HEK293 (cell line): ENCODE results near the gene PACRGL.
"Not testable (repeated sequence)": the region's sequence is repeated elsewhere in the genome, so short reads cannot be mapped to it uniquely, and the experiment has no call there.

Experiments
- CTCF ChIA-PET: fragments of 350-600 bp; formaldehyde crosslinking; extraction: SDS; loops from one replicate; lab custom pipeline; 2021; ENCODE audit warnings: antibody characterized with exemption; lab: Yijun Ruan, JAX
- POLR2A ChIA-PET: fragments of 300-600 bp; formaldehyde crosslinking; extraction: SDS; loops from one replicate; lab custom pipeline; 2020; ENCODE audit warnings: antibody characterized with exemption, inconsistent platforms; lab: Yijun Ruan, JAX
- H3K27ac ChIP-seq: fragments of 200-500 bp; sonication (Bioruptor generic); 2 replicates; pipeline ENCODE4 v1.5.1; 2014; ENCODE audit warnings: low read depth, low read length, control low read depth, inconsistent platforms; ENCODE audit errors: extremely low read depth
- H3K36me3 ChIP-seq, 2 experiments: fragments of 200-500 bp in 1 of 2; sonication (Bioruptor generic) in 1 of 2; 1 replicate in 1 of 2; 2 replicates in 1 of 2; pipeline ENCODE4 v1.5.1; 2014 to 2017; ENCODE audit warnings: inconsistent platforms in 2 of 2, low read length in 2 of 2; ENCODE audit not compliant: control insufficient read depth in 2 of 2, insufficient read depth in 1 of 2
- H3K4me1 ChIP-seq: fragments of 200-500 bp; sonication (Bioruptor generic); 2 replicates; pipeline ENCODE4 v1.5.1; 2014; ENCODE audit warnings: mild to moderate bottlenecking, low read length, inconsistent platforms; ENCODE audit not compliant: control insufficient read depth, insufficient read depth
- H3K4me3 ChIP-seq: 2 replicates; pipeline ENCODE4 v1.5.1; 2011; ENCODE audit warnings: low read depth, mild to moderate bottlenecking, control low read depth, low read length, moderate library complexity
- H3K9me3 ChIP-seq: fragments of 200-500 bp; sonication (Bioruptor generic); 2 replicates; pipeline ENCODE4 v1.5.1; 2014; ENCODE audit warnings: low read depth, low read length, inconsistent platforms; ENCODE audit not compliant: control insufficient read depth, insufficient read depth
- ZBTB17 ChIP-seq: fragments of 450-650 bp; formaldehyde crosslinking; IDR thresholded peaks from 2 replicates; pipeline ENCODE4 v1.5.1; 2016; ENCODE audit warnings: missing biosample characterization, missing genetic modification characterization
- ZFHX2 ChIP-seq: fragments of 450-650 bp; formaldehyde crosslinking; conservative IDR thresholded peaks from 2 replicates; pipeline ENCODE4 v1.5.1; 2016; ENCODE audit warnings: missing biosample characterization, missing genetic modification characterization
- ZFP3 ChIP-seq: fragments of 450-650 bp; formaldehyde crosslinking; IDR thresholded peaks from 2 replicates; pipeline ENCODE4 v1.5.1; 2016; ENCODE audit warnings: low read depth, missing biosample characterization, missing genetic modification characterization
- ZNF133 ChIP-seq: fragments of 450-650 bp; formaldehyde crosslinking; IDR thresholded peaks from 2 replicates; pipeline ENCODE4 v1.5.1; 2016; ENCODE audit warnings: missing biosample characterization, missing genetic modification characterization
- ZNF146 ChIP-seq: fragments of 450-650 bp; formaldehyde crosslinking; IDR thresholded peaks from 2 replicates; pipeline ENCODE4 v1.5.1; 2016; ENCODE audit warnings: missing biosample characterization, missing genetic modification characterization
- ZNF341 ChIP-seq: fragments of 450-650 bp; formaldehyde crosslinking; IDR thresholded peaks from 2 replicates; pipeline ENCODE4; 2016; ENCODE audit warnings: low read depth, missing biosample characterization, missing genetic modification characterization
- ZNF37A ChIP-seq: fragments of 450-650 bp; IDR thresholded peaks from 2 replicates; pipeline ENCODE4 v1.5.1; 2018; ENCODE audit warnings: missing biosample characterization, missing genetic modification characterization
- ZNF394 ChIP-seq: fragments of 450-650 bp; formaldehyde crosslinking; IDR thresholded peaks from 2 replicates; pipeline ENCODE4 v1.5.1; 2016; ENCODE audit warnings: missing biosample characterization, missing genetic modification characterization, mild to moderate bottlenecking, moderate library complexity, borderline replicate concordance
- ZNF426 ChIP-seq: fragments of 450-650 bp; formaldehyde crosslinking; IDR thresholded peaks from 2 replicates; pipeline ENCODE4 v1.5.1; 2017; ENCODE audit warnings: missing biosample characterization, missing genetic modification characterization, mild to moderate bottlenecking, inconsistent platforms, moderate library complexity
- ZNF529 ChIP-seq: fragments of 450-650 bp; formaldehyde crosslinking; IDR thresholded peaks from 2 replicates; pipeline ENCODE4 v1.5.1; 2017; ENCODE audit warnings: missing genetic modification characterization, missing biosample characterization; ENCODE audit not compliant: insufficient replicate concordance
- ZNF670 ChIP-seq: fragments of 450-650 bp; formaldehyde crosslinking; IDR thresholded peaks from 2 replicates; pipeline ENCODE4 v1.5.1; 2016; ENCODE audit warnings: missing biosample characterization, missing genetic modification characterization, low read depth
- ZNF777 ChIP-seq: fragments of 450-650 bp; formaldehyde crosslinking; IDR thresholded peaks from 2 replicates; pipeline ENCODE4 v1.5.1; 2017; ENCODE audit warnings: missing biosample characterization, missing genetic modification characterization, borderline replicate concordance
- ZNF785 ChIP-seq: fragments of 450-650 bp; formaldehyde crosslinking; IDR thresholded peaks from 2 replicates; pipeline ENCODE4 v1.5.1; 2016; ENCODE audit warnings: missing biosample characterization, missing genetic modification characterization
- ZNF830 ChIP-seq: fragments of 450-650 bp; IDR thresholded peaks from 2 replicates; pipeline ENCODE4 v1.5.0; 2018; ENCODE audit warnings: missing biosample characterization, missing genetic modification characterization, low read depth, mild to moderate bottlenecking, moderate library complexity
- ZXDB ChIP-seq: fragments of 450-650 bp; formaldehyde crosslinking; IDR thresholded peaks from 2 replicates; pipeline ENCODE4 v1.5.1; 2016; ENCODE audit warnings: missing biosample characterization, missing genetic modification characterization
- TF ChIP-seq, protein P1 (sequence below): fragments of 450-650 bp; formaldehyde crosslinking; IDR thresholded peaks from 2 replicates; pipeline ENCODE4 v1.5.1; 2016; ENCODE audit warnings: missing biosample characterization, missing genetic modification characterization, borderline replicate concordance
- TF ChIP-seq, protein P2 (sequence below): fragments of 450-650 bp; formaldehyde crosslinking; IDR thresholded peaks from 2 replicates; pipeline ENCODE4 v1.5.1; 2017; ENCODE audit warnings: missing biosample characterization, missing genetic modification characterization
- TF ChIP-seq, protein P3 (sequence below): fragments of 450-650 bp; formaldehyde crosslinking; IDR thresholded peaks from 2 replicates; pipeline ENCODE4 v1.5.1; 2016; ENCODE audit warnings: missing biosample characterization, missing genetic modification characterization
- TF ChIP-seq, protein P4 (sequence below): fragments of 450-650 bp; formaldehyde crosslinking; IDR thresholded peaks from 2 replicates; pipeline ENCODE4 v1.5.1; 2016; ENCODE audit warnings: missing biosample characterization, missing genetic modification characterization

PACRGL gene

DNA sequence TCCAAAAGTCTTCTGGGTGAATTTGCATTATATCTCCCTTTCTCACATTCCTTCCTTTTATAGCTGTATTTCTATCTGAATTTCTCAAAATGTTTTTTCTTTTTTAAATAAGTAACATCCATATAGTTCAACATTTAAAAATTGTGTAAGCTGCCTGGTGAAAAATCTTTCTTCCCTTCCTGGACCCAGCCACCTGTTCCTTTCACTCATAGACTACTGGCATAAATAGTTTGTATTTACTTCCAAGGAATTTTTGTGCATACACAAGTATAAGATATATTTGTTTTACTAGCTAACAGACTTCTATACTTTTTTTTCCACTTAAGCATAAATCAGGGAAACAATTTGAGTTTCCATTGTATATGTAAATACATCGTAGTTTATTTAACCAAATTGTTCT lies 35.7 kb downstream of the PACRGL start:
- H3K4me1 ChIP-seq = no peaks in the 10 kb centered on the region
- ChIA-PET POLR2A (no interaction called here), CTCF (interaction anchor here (0.6 kb wide), 2 partner anchors 878 to 1580 kb away, joined by 3 to 5 read pairs; no protein-coding TSS in a partner anchor)
- no peak overlapping the region for H3K27ac ChIP-seq
- TF ChIP-seq ZBTB17 (tag by site-specific recombination) (no peak), ZNF37A (tag by site-specific recombination) (no peak), ZXDB (tag by site-specific recombination) (no peak), ZNF777 (tag by site-specific recombination) (no peak), ZFHX2 (tag by site-specific recombination) (no peak), ZNF670 (no peak), ZNF133 (tag by site-specific recombination) (no peak), ZNF426 (tag by site-specific recombination) (no peak), ZNF529 (tag by site-specific recombination) (no peak), ZNF830 (tag by site-specific recombination) (no peak), ZNF394 (no peak), ZFP3 (tag by site-specific recombination) (no peak), ZNF785 (tag by site-specific recombination) (no peak), ZNF341 (no peak)
- TF ChIP-seq, protein P1, sequence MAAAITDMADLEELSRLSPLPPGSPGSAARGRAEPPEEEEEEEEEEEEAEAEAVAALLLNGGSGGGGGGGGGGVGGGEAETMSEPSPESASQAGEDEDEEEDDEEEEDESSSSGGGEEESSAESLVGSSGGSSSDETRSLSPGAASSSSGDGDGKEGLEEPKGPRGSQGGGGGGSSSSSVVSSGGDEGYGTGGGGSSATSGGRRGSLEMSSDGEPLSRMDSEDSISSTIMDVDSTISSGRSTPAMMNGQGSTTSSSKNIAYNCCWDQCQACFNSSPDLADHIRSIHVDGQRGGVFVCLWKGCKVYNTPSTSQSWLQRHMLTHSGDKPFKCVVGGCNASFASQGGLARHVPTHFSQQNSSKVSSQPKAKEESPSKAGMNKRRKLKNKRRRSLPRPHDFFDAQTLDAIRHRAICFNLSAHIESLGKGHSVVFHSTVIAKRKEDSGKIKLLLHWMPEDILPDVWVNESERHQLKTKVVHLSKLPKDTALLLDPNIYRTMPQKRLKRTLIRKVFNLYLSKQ (tag by site-specific recombination) = no peak
- TF ChIP-seq, protein P2, sequence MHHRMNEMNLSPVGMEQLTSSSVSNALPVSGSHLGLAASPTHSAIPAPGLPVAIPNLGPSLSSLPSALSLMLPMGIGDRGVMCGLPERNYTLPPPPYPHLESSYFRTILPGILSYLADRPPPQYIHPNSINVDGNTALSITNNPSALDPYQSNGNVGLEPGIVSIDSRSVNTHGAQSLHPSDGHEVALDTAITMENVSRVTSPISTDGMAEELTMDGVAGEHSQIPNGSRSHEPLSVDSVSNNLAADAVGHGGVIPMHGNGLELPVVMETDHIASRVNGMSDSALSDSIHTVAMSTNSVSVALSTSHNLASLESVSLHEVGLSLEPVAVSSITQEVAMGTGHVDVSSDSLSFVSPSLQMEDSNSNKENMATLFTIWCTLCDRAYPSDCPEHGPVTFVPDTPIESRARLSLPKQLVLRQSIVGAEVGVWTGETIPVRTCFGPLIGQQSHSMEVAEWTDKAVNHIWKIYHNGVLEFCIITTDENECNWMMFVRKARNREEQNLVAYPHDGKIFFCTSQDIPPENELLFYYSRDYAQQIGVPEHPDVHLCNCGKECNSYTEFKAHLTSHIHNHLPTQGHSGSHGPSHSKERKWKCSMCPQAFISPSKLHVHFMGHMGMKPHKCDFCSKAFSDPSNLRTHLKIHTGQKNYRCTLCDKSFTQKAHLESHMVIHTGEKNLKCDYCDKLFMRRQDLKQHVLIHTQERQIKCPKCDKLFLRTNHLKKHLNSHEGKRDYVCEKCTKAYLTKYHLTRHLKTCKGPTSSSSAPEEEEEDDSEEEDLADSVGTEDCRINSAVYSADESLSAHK (tag by site-specific recombination) = no peak
- TF ChIP-seq, protein P3, sequence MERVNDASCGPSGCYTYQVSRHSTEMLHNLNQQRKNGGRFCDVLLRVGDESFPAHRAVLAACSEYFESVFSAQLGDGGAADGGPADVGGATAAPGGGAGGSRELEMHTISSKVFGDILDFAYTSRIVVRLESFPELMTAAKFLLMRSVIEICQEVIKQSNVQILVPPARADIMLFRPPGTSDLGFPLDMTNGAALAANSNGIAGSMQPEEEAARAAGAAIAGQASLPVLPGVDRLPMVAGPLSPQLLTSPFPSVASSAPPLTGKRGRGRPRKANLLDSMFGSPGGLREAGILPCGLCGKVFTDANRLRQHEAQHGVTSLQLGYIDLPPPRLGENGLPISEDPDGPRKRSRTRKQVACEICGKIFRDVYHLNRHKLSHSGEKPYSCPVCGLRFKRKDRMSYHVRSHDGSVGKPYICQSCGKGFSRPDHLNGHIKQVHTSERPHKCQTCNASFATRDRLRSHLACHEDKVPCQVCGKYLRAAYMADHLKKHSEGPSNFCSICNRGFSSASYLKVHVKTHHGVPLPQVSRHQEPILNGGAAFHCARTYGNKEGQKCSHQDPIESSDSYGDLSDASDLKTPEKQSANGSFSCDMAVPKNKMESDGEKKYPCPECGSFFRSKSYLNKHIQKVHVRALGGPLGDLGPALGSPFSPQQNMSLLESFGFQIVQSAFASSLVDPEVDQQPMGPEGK (tag by site-specific recombination) = no peak
- TF ChIP-seq, protein P4, sequence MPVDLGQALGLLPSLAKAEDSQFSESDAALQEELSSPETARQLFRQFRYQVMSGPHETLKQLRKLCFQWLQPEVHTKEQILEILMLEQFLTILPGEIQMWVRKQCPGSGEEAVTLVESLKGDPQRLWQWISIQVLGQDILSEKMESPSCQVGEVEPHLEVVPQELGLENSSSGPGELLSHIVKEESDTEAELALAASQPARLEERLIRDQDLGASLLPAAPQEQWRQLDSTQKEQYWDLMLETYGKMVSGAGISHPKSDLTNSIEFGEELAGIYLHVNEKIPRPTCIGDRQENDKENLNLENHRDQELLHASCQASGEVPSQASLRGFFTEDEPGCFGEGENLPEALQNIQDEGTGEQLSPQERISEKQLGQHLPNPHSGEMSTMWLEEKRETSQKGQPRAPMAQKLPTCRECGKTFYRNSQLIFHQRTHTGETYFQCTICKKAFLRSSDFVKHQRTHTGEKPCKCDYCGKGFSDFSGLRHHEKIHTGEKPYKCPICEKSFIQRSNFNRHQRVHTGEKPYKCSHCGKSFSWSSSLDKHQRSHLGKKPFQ (tag by site-specific recombination) = no peak
- peaks cover 0 to 13% of the 10 kb centered on the region in 2 experiments; a peak in 1 of 3 replicates for H3K36me3 ChIP-seq
- H3K9me3 ChIP-seq = no peaks in the 10 kb centered on the region
- H3K4me3 ChIP-seq = no peak overlapping the region

DNA sequence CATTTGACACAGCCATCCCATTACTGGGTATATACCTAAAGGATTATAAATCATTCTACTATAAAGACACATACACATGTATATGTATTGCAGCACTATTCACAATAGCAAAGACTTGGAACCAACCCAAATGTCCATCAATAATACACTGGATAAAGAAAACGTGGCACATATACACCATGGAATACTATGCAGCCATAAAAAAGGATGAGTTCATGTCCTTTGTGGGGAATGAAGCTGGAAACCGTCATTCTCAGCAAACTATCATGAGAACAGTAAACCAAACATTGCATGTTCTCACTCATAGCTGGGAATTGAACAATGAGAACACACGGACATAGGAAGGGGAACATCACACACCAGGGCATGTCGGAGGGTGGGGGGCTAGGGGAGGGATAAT lies 45.7 kb downstream of the PACRGL start:
- H3K36me3 ChIP-seq, H3K9me3 ChIP-seq, H3K27ac ChIP-seq, H3K4me1 ChIP-seq, CTCF ChIA-PET, POLR2A ChIA-PET, H3K4me3 ChIP-seq: not testable (repeated sequence)
- peak; percentile 61; the same call in 1 of the 2 replicates for TF ChIP-seq ZNF146 (tag by site-specific recombination)
